Right lobe of liver (tissue), 6 donors: Measurements from ENCODE around the gene TRIP6. TPM values are rescaled to one million over a fixed set of nuclear protein-coding genes. Genes with fewer than 3 reads are reported as not detected.

Experiments
- ATAC-seq, 4 donors: fragments of 200-7000 bp; cut with Tn5 transposase; one replicate each; pipeline ENCODE4 v1.9.1; 2020; ENCODE audit warnings: mild to moderate bottlenecking in 4 of 4, moderate library complexity in 4 of 4
- DNase-seq, 3 donors: peaks; one replicate each; pipeline ENCODE4 v3.0.0-alpha.2; 2020
- H3K27ac ChIP-seq, 3 donors: fragments of 200-600 bp; one replicate each; pipeline ENCODE4 v1.8.0; 2022
- H3K27me3 ChIP-seq, 2 donors: fragments of 200-600 bp; one replicate each; pipeline ENCODE4 v1.8.0; 2022
- H3K36me3 ChIP-seq, 4 donors: fragments of 200-600 bp; sonication (generic) in 1 of 4; one replicate each; pipeline versions ENCODE4 v1.5.1 to v1.8.0; 2017 to 2022; ENCODE audit warnings: control low read depth in 1 of 4
- H3K4me1 ChIP-seq, 4 donors: fragments of 200-600 bp; sonication (generic) in 1 of 4; one replicate each; pipeline versions ENCODE4 v1.5.1 to v1.8.0; 2017 to 2022; ENCODE audit warnings: control low read depth in 1 of 4
- H3K4me3 ChIP-seq, 3 donors: fragments of 200-600 bp; one replicate each; pipeline ENCODE4 v1.8.0; 2022
- H3K9me3 ChIP-seq, 4 donors: fragments of 200-600 bp; sonication (generic) in 1 of 4; one replicate each; pipeline versions ENCODE4 v1.5.1 to v1.8.0; 2017 to 2022; ENCODE audit warnings: control low read depth in 1 of 4
- CTCF ChIP-seq, 4 donors: fragments of 200-600 bp in 3 of 4; fragments of 450-650 bp in 1 of 4; IDR thresholded peaks; one replicate each; pipeline versions ENCODE4 v1.5.1 to v1.8.0; 2016 to 2022; ENCODE audit warnings: antibody characterized with exemption in 4 of 4, mild to moderate bottlenecking in 2 of 4
- POLR2A ChIP-seq: fragments of 450-650 bp; IDR thresholded peaks from one replicate; pipeline ENCODE4 v1.6.1; 2017; ENCODE audit warnings: antibody characterized with exemption, mild to moderate bottlenecking
- WGBS: methylation state at CpG from one replicate; pipeline ENCODE4 v1.1.6; 2018; ENCODE audit warnings: low coverage, low lambda C conversion rate; ENCODE audit not compliant: insufficient coverage; ENCODE audit errors: missing lambda C conversion rate; 5-methylcytosine and 5-hydroxymethylcytosine counted together
- intact Hi-C, 2 donors: fragments of 100-400 bp; cut with DNase I; formaldehyde crosslinking; loops; one replicate each; pipeline versions ENCODE4 v1.11.2 to v1.14.1; 2022
- total RNA-seq, 6 experiments: library from RNA; depleted of rRNA in 2 of 6; stranded (reverse); fragments of >200 nt in 2 of 6; fragmentation: NEBNext Ultra II Directional in 3 of 6; extraction: Animal tissue kit (Norgen Biotek cat#: 25700) in 3 of 6; gene quantifications; one replicate each; pipeline versions ENCODE4 v1.1.0 to v1.2.4, GENCODE V29; 2016 to 2023
- donor health status: DM: no; HTN: yes; CAD: no.
- donor health status: DM: no; HTN: no; CAD: no.
- donor health status: DM: no; HTN: no; CAD: no.
- donor health status: DM: no; HTN: yes; CAD: no.
- donor health status: DM: no; HTN: yes; CAD: no.

Gene TRIP6
- total RNA-seq, 6 experiments from 2014 or later, result 21.4 to 58.6 (median 43.2) TPM

DNA sequence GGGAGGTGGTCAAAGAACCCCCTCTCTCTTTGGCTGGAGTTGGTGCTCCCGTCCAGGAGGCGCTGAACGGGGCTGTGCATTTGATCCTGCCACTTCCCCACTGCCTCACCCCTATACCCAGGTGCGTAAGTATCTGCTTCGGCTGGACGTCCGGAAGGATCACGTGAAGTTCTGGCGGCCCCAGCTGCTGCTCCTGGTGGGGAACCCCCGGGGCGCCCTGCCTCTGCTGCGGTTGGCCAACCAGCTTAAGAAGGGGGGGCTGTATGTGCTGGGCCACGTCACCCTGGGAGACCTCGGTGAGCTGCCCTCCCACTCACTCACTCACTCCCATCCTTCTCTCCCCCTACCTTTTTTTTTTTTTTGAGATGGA lies 5.6 kb upstream of the TRIP6 start:
- TF ChIP-seq POLR2A, result no peak
- no peak for TF ChIP-seq CTCF (IDR thresholded peaks at IDR 0.05)
- no peak for ATAC-seq
- 93% methylated on average over 6 of the region's 14 CpGs for WGBS
- Histone ChIP-seq H3K4me1 (peaks cover 0 to 17% (median 3%) of the 10 kb centered on the region in 4 donors), H3K27ac (no peak overlapping the region), H3K4me3 (no peak overlapping the region), H3K36me3 (peaks cover 0 to 6% (median 0%) of the 10 kb centered on the region in 4 donors), H3K27me3 (no peaks in the 10 kb centered on the region), H3K9me3 (no peaks in the 10 kb centered on the region)
- intact Hi-C loops, result no loop called here
- no peak for DNase-seq

DNA sequence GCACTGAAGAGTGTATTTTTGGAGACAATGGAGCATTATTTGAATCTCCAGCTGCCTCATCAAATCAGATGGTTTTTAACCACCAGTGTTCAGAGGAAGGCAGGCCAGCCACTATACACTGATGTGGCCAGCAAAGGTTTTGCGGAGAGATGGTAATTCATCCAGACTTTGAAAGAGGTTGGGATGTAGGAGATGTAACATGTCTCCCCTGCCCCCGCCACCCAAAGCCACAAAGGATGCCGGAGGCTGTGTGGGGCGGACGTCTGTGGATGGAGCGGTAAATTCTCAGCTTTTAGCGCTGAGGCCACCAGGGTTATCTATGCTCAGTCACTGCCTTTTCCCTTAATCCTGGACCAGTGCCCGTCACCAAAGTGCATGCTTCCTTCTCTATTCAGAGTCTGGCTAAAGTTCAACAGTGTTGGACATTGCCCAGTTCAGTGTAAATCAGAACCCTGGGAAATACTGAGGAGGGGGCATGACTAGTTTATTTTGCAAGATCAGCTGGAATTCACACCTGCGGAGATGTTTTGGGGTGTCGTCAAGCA lies 3.7 kb upstream of the TRIP6 start:
- Histone ChIP-seq H3K4me1 (peaks cover 0 to 24% (median 7%) of the 10 kb centered on the region in 4 donors), H3K9me3 (no peaks in the 10 kb centered on the region), H3K36me3 (peaks cover 0 to 6% (median 0%) of the 10 kb centered on the region in 4 donors), H3K27me3 (no peaks in the 10 kb centered on the region), H3K4me3 (no peak overlapping the region), H3K27ac (no peak overlapping the region)
- ATAC-seq (peak; percentile 67 to 73 (median 72)), DNase-seq (peak; percentile 76 to 90 (median 81))
- 7% methylated on average over 10 of the region's 10 CpGs for WGBS
- intact Hi-C loops, result no loop called here
- TF ChIP-seq POLR2A (no peak), CTCF (IDR thresholded peaks at IDR 0.05) (no peak)

DNA sequence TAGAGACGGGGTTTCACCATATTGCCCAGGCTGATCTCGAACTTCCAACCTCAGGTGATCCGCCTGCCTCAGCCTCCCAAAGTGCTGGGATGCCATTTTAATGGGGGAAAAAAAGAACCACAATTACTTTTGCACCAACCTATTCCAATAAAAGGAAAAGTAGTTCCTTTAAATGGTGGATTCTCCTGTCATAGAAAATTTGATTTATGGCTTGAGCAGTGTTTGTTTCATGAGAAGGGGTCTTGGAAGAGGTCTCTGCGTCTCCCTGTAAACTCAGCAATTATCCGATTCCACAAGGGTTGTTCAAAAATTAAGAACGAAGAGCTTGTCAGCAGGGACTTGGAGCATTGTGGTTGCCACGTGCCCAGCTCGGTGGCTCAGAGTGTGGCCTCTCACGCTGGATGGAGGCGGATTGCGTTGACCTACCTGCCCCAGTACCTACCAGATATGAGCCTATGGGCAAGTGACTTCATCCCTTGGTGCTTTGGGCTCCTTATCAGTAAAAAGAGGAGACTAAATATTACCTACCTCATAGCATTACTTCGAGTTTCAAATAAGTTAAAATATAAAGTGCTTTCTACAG lies 2.8 kb upstream of the TRIP6 start:
- intact Hi-C loops, result no loop called here
- H3K27ac ChIP-seq, result no peak overlapping the region
- TF ChIP-seq CTCF (IDR thresholded peaks at IDR 0.05), result no peak
- no peak for TF ChIP-seq POLR2A
- DNase-seq (no peak), ATAC-seq (no peak)
- no peaks in the 10 kb centered on the region for H3K9me3 ChIP-seq
- H3K27me3 ChIP-seq, result no peaks in the 10 kb centered on the region
- H3K4me1 ChIP-seq, result peaks cover 0 to 28% (median 9%) of the 10 kb centered on the region in 4 donors
- H3K4me3 ChIP-seq, result no peak overlapping the region
- 76% methylated on average over 12 of the region's 12 CpGs for WGBS
- H3K36me3 ChIP-seq, result peaks cover 0 to 6% (median 0%) of the 10 kb centered on the region in 4 donors

- Histone ChIP-seq H3K4me3 (no peak overlapping the region), H3K27me3 (no peaks in the 10 kb centered on the region), H3K36me3 (peaks cover 0 to 4% (median 2%) of the 10 kb centered on the region in 4 donors), H3K9me3 (no peaks in the 10 kb centered on the region), H3K27ac (no peak overlapping the region), H3K4me1 (peaks cover 0 to 28% (median 9%) of the 10 kb centered on the region in 4 donors)
- intact Hi-C loops, result no loop called here
- no peak for DNase-seq
- ATAC-seq, result no peak
- 79% methylated on average over 5 of the region's 17 CpGs for WGBS
- TF ChIP-seq CTCF (IDR thresholded peaks at IDR 0.05) (no peak), POLR2A (no peak)
Observed at GRCh38 chr7:100865372-100865911, 1.7 kb upstream of the TRIP6 start.
